ENCODE data around the gene HIPK2. TPM values are rescaled to one million over a fixed set of nuclear protein-coding genes. Genes with fewer than 3 reads are reported as not detected.

The HIPK2 gene
- total and polyA plus RNA-seq, 10 of the 15 experiments (the other 5 are each of a cell fraction or from before 2014, with no cell fraction given) = 1.7 to 39.0 (median 9.4) TPM

GRCh38 chr7:139767561-139767982, 10.2 kb downstream of the HIPK2 start:
- Histone ChIP-seq H3K9ac (ENCODE audit: control insufficient read depth, insufficient read depth, low read length) (no peak overlapping the region), H3K4me1 (ENCODE audit: control insufficient read depth, insufficient read depth, low read length) (peaks cover 31% of the 10 kb centered on the region), H3K36me3 (ENCODE audit: control insufficient read depth in 2 of 2, insufficient read depth in 2 of 2, low read length in 1 of 2) (peaks cover 0 to 3% of the 10 kb centered on the region in 2 experiments; a peak in 1 of 4 replicates), H3K27ac (ENCODE audit: control insufficient read depth, insufficient read depth) (peak overlapping the region; percentile 35; the same call in 1 of the 2 replicates), H3K79me2 (ENCODE audit: control insufficient read depth, insufficient read depth, low read length) (peaks cover 22% of the 10 kb centered on the region), H4K20me1 (ENCODE audit: control insufficient read depth, insufficient read depth) (peaks cover 5% of the 10 kb centered on the region), H3K27me3 (replicated peaks in 1 of 2; ENCODE audit: control insufficient read depth in 2 of 2, insufficient read depth in 2 of 2, low read length in 1 of 2) (no peaks in the 10 kb centered on the region), H3K4me3 (no peak overlapping the region), H2AFZ (ENCODE audit: control insufficient read depth, low read depth, low read length) (no peak overlapping the region), H3K4me2 (ENCODE audit: control insufficient read depth, insufficient read depth) (peak overlapping the region; percentile 43), H3K9me3 (replicated peaks; ENCODE audit: control insufficient read depth, insufficient read depth, low read length) (no peaks in the 10 kb centered on the region)
- intact Hi-C loops (cut with micrococcal nuclease; ENCODE audit: unreplicated experiment) (no loop called here), in situ Hi-C loops (cut with MboI) (no loop called here)
- ChIA-PET RAD21 (ENCODE audit: unreplicated experiment) (interaction anchor here (2.2 kb wide), 1 partner anchor 120 kb away, joined by 6 read pairs; no protein-coding TSS in a partner anchor), POLR2A (interaction anchor here (1.1 kb wide), 1 partner anchor 22 kb away, joined by 4 read pairs; no protein-coding TSS in a partner anchor), SMC1A (ENCODE audit: uncharacterized antibody, unreplicated experiment) (interaction anchor here (1.2 to 10.0 kb wide), 2 partner anchors 102 to 121 kb away, joined by 3 to 74 read pairs; no protein-coding TSS in a partner anchor), CTCF (interaction anchor here (0.7 kb wide), 1 partner anchor 166 kb away, joined by 3 read pairs; no protein-coding TSS in a partner anchor)
- ATAC-seq = peak; percentile 79
- peak; percentile 81 for FAIRE-seq
- BruUV-seq (replicated peaks) = no TSS peak
- DNase-seq (ENCODE audit: low read depth, low spot score) = peak; percentile 48
- TF ChIP-seq NFIC (IDR thresholded peaks at IDR 0.05; ENCODE audit: low read depth, low read length) = 0 out of 2 replicates have a peak, but pooled peaks have one; percentile 48
- no peak for TF ChIP-seq PAX5 (IDR thresholded peaks at IDR 0.05; ENCODE audit: borderline replicate concordance, low read depth, low read length)
- peak; percentile 21; the same call in 1 of the 2 replicates for TF ChIP-seq EED (IDR thresholded peaks at IDR 0.05; ENCODE audit: low read depth)
- TF ChIP-seq MXI1 (IDR thresholded peaks at IDR 0.05; ENCODE audit: low read depth, low read length) = no peak
- peak in 1 of 2 experiments; percentile 92; a peak in 2 of 4 replicates for TF ChIP-seq ETV6 (conservative IDR thresholded peaks at IDR 0.05 in 1 of 2, IDR thresholded peaks at IDR 0.05 in 1 of 2; ENCODE audit: borderline replicate concordance in 1 of 2, low read depth in 1 of 2)
- 0 out of 2 replicates have a peak, but pooled peaks have one; percentile 28 for TF ChIP-seq SMAD5 (IDR thresholded peaks at IDR 0.05; ENCODE audit: low read depth)
- peak; percentile 38; the same call in 1 of the 2 replicates for TF ChIP-seq POLR2AphosphoS5 (IDR thresholded peaks at IDR 0.05; ENCODE audit: low read length)
- TF ChIP-seq IKZF1 (conservative IDR thresholded peaks at IDR 0.05) = no peak; the same call in 1 of the 2 replicates
- peak; percentile 66 for TF ChIP-seq RUNX3 (IDR thresholded peaks at IDR 0.05; ENCODE audit: low read length)
- TF ChIP-seq ATF3 (IDR thresholded peaks at IDR 0.05; ENCODE audit: borderline replicate concordance, extremely low read depth, low read depth, low read length) = 0 out of 2 replicates have a peak, but pooled peaks have one; percentile 1
- TF ChIP-seq TCF3 (IDR thresholded peaks at IDR 0.05; ENCODE audit: borderline replicate concordance, insufficient read depth, low read depth, low read length) = 0 out of 2 replicates have a peak, but pooled peaks have one; percentile 15
- TF ChIP-seq CREB1 (IDR thresholded peaks at IDR 0.05; ENCODE audit: low read depth) = 0 out of 2 replicates have a peak, but pooled peaks have one; percentile 14
- no peak for TF ChIP-seq YBX1 (IDR thresholded peaks at IDR 0.05)

All from GM12878 (cell line).